ENCODE measurements around the gene SH3RF2.
"Not testable (repeated sequence)": the region's sequence is repeated elsewhere in the genome, so short reads cannot be mapped to it uniquely, and the experiment has no call there.

The SH3RF2 gene

GRCh38 chr5:145949474-145949873, 13.1 kb downstream of the SH3RF2 start:
- DNase-seq: no peak

GRCh38 chr5:145951071-145951470, 14.7 kb downstream of the SH3RF2 start:
- no peak for DNase-seq

DNA sequence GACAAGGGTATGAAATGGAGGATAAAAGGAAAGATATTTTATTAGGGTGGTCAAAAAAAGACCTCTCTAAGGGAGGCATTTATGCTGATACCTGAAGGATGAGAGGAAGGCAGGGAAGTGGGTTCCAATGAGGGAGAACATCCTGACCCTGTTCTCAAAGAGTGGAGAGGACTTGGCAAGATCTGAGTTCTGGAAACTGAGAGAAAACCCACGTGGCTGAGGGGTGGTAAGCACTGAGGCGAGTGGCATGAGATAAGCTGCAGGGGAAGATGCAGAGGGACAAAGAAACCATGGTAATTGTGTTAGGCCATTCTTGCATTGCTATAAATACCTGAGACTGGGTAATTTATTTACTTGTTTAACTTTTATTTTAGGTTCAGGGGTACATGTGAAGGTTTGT, 16.8 kb downstream of the SH3RF2 start:
- DNase-seq: no peak

GRCh38 chr5:145954140-145954539, 17.8 kb downstream of the SH3RF2 start:
- DNase-seq: not testable (repeated sequence)

- DNase-seq: no peak
These were observed 21.0 kb downstream of the SH3RF2 start for GRCh38 chr5:145957388-145957787.

- no peak for DNase-seq
These were observed 22.1 kb downstream of the SH3RF2 start for GRCh38 chr5:145958436-145958835.

DNA sequence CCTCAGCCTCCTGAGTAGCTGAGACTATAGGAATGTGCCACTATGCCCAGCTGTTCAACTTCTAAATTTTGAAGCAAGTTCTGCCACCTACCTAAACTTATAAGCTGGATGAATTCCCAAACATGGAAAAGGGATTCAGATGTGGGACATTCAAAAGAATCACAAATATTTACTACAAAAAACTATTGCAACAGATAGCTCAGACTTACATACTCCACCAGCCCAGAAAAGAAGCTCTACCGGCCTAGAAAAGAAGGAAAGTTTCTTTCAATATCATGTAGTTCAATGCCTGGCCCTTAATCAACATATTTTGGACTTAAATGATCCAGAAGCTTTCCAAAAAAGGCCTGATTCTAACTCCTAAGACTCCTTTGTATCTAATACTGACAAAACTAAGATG, 23.8 kb downstream of the SH3RF2 start:
- DNase-seq: no peak

DNA sequence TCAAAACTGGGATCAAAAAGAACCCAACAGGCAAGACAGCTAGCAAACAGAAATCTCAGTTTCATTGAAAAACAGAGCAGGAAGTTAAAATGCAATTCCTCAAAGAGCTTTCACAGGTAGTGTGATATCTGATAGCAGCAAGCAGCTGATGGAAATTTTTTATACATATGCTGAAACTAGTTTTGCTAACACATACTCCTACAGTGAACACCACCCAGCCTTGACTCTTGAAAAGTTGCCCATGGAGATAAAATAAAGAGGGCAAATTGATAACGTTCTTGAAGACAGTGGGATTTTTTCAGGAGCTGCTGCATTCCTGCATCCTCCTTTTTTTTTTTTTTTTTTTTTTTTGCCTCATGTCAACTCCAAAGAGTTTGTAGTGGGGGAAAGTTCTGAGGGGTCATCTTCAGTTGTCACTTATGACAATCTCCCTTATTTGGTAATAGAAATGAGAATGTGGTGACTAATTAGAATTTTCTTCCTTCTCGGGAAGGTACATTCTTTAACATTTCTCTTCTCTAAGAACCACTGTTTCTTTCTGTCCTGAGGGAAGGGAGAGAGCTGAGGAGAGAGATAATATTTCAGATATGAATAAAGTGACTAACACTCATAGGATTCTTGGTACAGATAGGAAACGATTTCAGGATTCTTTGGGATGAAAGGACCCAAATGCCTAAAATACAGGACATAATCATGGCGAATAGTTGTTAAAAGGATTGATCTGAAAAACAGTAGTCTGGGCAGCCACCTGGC, 24.6 kb downstream of the SH3RF2 start:
- DNase-seq: no peak

GRCh38 chr5:145962001-145962400, 25.6 kb downstream of the SH3RF2 start:
- DNase-seq: no peak

- not testable (repeated sequence) for DNase-seq
These were observed 27.6 kb downstream of the SH3RF2 start for GRCh38 chr5:145964008-145964407.

GRCh38 chr5:145965804-145966203, 29.4 kb downstream of the SH3RF2 start:
- DNase-seq: no peak

DNA sequence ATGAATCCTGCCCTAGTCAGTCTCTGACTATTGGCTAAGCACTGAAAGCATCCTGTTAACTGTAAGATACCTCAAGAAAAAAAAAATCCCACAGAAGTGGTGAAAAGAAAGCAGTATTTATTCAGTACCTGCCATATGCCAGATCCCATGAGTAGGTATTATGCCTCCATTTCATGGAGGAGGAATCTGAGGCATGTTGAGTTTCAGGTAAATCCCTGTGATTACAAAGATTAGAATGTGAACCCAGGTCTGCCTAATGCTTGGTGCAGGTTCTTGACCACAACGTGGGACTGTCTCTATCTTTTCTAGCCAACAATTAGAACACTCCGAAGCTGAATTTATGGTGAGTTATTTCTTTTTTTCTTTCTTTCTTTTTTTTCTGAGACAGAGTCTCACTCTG, 30.9 kb downstream of the SH3RF2 start:
- no peak for DNase-seq

GRCh38 chr5:145968970-145969713, 32.8 kb downstream of the SH3RF2 start:
- DNase-seq: no peak

DNA sequence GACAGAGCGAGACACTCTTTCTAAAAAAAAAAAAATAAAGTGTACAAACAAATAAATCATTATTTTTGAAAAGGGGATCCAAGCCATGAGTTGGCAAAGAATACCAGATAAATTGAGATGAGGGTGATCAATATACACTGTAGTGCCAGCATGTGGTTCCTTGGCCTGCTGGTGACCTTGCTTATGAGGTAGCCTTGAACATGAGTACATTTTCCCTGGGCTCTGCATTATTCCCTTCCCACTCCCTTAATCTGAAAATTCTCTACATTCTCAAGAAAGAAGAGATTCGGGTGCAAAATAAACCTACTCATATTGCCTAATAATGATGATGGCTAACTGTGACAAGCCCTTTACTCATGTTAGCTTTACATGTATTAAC, 33.3 kb downstream of the SH3RF2 start:
- no peak for DNase-seq

DNA sequence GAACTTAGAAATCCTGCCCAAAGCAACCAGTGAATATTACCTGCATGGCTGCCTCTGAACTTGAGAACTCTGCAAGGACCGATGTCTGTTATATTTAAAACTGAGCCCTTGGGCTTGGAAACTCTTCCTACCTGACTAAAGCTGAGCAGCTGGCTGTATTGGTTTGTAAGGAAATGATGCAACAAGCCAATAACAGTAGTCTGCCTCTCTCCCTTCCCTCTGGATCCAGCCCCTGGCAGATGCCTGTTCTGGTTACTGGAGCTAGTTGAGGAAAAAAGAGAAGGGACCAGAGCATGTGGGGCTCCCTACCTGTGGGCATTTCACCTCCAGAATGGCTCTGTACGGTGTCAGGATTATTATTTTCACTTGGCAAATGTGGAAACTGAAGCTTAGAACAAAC, 34.7 kb downstream of the SH3RF2 start:
- no peak for DNase-seq

DNA sequence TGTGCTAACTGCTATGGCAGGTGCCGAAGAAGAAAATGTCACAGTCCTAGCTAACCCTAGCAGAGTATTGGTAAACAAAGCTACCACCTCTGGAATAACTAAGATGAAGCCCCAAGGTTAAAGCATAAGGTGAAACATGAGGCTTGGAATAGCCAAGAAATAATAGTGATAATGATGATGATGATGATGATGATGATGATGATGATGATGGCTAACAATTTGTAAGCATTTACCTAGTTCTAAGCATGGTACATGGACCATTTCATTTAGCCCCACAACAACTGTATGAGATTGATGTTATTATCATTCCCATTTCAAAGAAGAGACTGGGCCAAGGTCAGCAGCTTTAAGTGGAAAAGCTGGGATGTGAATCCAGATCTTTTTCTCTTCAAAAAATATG, 35.3 kb downstream of the SH3RF2 start:
- no peak for DNase-seq

DNA sequence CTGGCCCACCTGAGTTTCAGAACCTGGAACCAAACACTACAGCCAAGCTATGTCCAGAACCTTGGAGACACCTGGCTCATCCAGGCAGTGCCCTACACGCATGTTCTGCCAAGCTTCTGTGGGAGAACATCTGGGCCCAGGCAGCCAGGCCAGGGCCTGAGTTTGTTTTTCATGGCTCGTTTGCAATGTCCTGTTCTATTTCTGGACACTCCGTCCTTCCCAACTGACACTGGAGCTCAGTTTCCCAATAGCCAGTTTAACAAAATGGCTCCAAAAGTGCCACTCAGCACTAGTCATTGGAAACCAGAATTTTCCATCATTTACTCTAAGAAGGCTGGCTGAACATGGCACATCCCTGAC, 38.6 kb downstream of the SH3RF2 start:
- no peak for DNase-seq

- DNase-seq: no peak
These were observed 39.1 kb downstream of the SH3RF2 start for GRCh38 chr5:145975361-145976066.

DNA sequence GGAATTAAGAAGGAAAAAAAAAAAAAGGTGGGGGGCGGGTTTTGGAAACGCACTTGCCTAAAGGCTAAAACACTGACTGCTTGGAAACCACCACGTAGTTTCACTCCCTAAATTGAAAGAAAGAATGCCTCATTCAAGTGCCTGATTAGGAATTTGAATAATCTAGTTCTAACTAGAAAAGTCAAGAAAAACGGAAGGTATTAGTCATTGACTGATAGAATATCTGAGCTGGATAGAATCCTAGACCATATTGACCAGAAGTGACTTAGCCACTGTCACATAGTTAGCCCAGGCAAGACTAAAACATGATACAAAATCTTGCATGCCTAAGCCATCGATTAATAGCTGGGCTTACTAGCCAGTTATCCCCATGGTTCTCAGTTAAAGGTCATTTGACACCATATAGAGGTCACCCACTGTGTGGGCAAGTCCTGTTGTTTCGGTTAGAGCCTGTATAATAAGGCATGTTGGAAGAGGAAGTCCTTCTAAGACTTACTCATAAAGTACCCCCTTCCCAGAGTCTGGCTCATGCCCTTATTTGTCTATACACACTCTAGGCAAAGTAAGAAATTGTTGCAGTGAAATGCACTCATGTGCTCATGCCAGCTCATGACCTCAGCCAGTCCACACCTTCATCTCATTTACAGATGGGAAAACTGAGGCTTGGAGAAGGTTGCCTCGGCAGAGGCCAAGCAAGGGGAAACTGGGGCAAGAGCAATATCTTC, 40.2 kb downstream of the SH3RF2 start:
- no peak for DNase-seq

DNA sequence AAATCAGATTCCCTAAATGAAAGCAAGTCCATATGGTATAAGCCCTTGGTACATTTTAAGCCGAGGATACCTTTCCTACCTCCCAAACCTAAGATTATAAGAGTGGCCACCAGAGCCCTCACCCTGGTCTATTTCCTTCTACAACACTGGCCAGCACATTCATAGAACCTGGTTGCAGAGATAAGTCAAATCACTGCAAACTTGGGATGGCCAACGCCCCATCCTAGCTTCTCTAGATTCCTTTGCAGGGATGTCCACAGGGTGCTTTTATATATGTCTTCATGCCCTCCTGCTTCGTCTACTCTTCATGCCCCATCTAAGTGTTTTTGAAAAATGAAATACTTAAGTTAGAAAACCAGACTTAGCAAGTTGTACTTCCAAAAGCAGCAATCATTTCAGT, 41.8 kb downstream of the SH3RF2 start:
- DNase-seq: no peak

DNA sequence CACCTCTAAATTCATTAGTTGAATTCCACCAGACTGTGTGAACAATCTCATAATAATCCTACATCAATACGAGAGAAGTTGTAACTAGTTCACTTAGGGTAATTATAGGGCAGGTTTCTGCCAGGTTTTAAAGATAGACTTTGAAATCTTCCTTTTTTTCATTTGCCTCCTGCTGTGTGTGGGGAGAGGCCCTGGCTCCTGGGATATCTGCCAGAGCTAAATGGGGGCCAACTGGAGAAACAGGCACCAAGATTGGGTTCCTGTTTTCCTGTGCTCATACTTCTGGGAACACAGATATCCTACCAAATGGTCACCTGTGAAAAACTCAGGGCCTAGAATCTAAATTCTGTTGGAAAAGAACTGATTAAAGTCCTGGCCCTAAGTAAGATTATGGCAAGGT, 42.3 kb downstream of the SH3RF2 start:
- no peak for DNase-seq

DNA sequence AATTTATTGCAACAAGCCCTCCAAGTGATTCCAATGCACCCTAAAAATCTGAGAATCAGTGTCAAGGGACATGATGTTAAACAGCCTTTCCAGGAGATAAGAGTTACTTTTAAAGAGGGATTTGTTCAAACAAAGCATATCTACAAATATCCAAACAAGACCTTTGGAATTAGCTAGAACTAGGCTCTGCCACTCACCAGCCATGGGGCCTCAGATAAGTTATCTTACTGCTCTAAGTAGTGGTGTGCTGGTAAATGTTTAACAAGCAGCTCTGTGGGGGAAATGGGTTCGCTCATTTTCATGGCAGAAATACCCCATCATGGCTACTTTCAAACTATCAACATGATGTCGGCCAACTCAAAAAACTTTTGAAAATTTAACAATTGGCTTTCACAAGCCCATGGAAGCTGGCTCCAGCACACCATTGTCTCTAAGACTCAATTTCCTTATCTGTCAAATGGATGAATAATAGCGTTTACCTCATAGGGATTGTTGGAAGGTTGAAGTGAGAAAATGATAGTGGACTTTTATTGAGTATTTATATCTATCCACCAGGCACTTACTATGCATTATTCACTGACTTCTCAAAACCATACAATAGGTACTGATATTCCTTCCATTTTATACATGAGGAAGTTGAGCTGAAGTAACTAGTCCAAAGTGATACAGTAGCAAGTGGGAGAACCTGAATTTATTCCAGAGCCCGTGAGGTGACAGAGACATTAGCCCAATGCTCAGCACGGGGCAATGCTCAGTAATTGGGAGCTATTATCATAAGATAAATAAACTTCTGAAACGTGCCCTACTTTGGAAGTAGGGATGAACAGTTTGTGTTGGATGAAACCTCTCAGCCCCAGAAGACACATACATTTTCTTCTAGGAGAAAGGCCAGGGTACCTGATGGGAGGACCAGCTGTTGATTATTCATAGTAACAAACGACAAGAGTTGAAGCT, 43.2 kb downstream of the SH3RF2 start:
- no peak for DNase-seq
